GM23338 (cell line): Measurements from ENCODE around the gene PPFIBP2. TPM values are rescaled to one million over a fixed set of nuclear protein-coding genes. Genes with fewer than 3 reads are reported as not detected.

ENCODE experiments used
- ATAC-seq: fragments of 200-7000 bp; cut with Tn5 transposase; 3 replicates; pipeline ENCODE4 v1.9.1; 2020
- DNase-seq: peaks from one replicate; pipeline ENCODE4 v3.0.0-alpha.2; 2015; ENCODE audit warnings: low spot score
- H2AFZ ChIP-seq: fragments of 200-600 bp; sonication (generic); 2 replicates; pipeline ENCODE4 v1.8.0; 2016; ENCODE audit warnings: antibody characterized with exemption, mild to moderate bottlenecking, moderate library complexity
- H3F3A ChIP-seq: fragments of 200-600 bp; sonication (generic); replicated peaks from 2 replicates; pipeline ENCODE4 v1.8.0; 2017; ENCODE audit warnings: antibody characterized with exemption, mixed run types, low read depth
- H3K27ac ChIP-seq: fragments of 200-600 bp; sonication (generic); 2 replicates; pipeline ENCODE4 v1.6.1; 2016; ENCODE audit warnings: low read depth
- H3K27me3 ChIP-seq: fragments of 200-600 bp; sonication (generic); 2 replicates; pipeline ENCODE4 v1.8.0; 2016; ENCODE audit warnings: mild to moderate bottlenecking, mixed run types, moderate library complexity; ENCODE audit not compliant: insufficient read depth
- H3K36me3 ChIP-seq: fragments of 200-600 bp; sonication (generic); 2 replicates; pipeline ENCODE4 v1.8.0; 2016; ENCODE audit warnings: mild to moderate bottlenecking; ENCODE audit not compliant: insufficient read depth
- H3K4me1 ChIP-seq: fragments of 200-600 bp; sonication (generic); 2 replicates; pipeline ENCODE4 v1.8.0; 2016; ENCODE audit warnings: mild to moderate bottlenecking, moderate library complexity; ENCODE audit not compliant: insufficient read depth
- H3K4me2 ChIP-seq: fragments of 200-600 bp; sonication (generic); 2 replicates; pipeline ENCODE4 v1.7.1; 2017; ENCODE audit warnings: mixed run types
- H3K4me3 ChIP-seq: fragments of 200-600 bp; sonication (generic); 2 replicates; pipeline ENCODE4 v1.6.1; 2016; ENCODE audit warnings: mixed run types
- H3K79me2 ChIP-seq: fragments of 200-600 bp; sonication (generic); replicated peaks from 2 replicates; pipeline ENCODE4 v1.8.0; 2017; ENCODE audit warnings: mild to moderate bottlenecking; ENCODE audit not compliant: insufficient read depth
- H3K9me2 ChIP-seq: fragments of 200-600 bp; sonication (generic); 2 replicates; pipeline ENCODE4 v1.8.0; 2017; ENCODE audit not compliant: insufficient read depth
- H4K20me1 ChIP-seq: fragments of 200-600 bp; sonication (generic); replicated peaks from 2 replicates; pipeline ENCODE4 v1.8.0; 2017; ENCODE audit warnings: mild to moderate bottlenecking; ENCODE audit not compliant: insufficient read depth
- H3K27ac Mint-ChIP-seq: 2 replicates; pipeline ENCODE4 v1.8.0; 2020; ENCODE audit warnings: inconsistent platforms, mild to moderate bottlenecking, moderate library complexity, mixed read lengths
- H3K27me3 Mint-ChIP-seq: 3 replicates; pipeline ENCODE4 v1.8.0; 2022; ENCODE audit warnings: low read depth, mild to moderate bottlenecking, moderate library complexity, mixed read lengths, inconsistent platforms; ENCODE audit not compliant: insufficient read depth, poor library complexity
- H3K36me3 Mint-ChIP-seq: 3 replicates; pipeline ENCODE4 v1.8.0; 2021; ENCODE audit warnings: low read depth, mild to moderate bottlenecking, inconsistent platforms, moderate library complexity, mixed read lengths
- H3K4me1 Mint-ChIP-seq: 3 replicates; pipeline ENCODE4 v1.8.0; 2020; ENCODE audit warnings: mild to moderate bottlenecking, inconsistent platforms, mixed read lengths
- H3K4me3 Mint-ChIP-seq: 3 replicates; pipeline ENCODE4 v1.8.0; 2021; ENCODE audit warnings: moderate library complexity, mild to moderate bottlenecking, inconsistent platforms, mixed read lengths
- H3K9me3 Mint-ChIP-seq: 3 replicates; pipeline ENCODE4 v1.8.0; 2020; ENCODE audit warnings: moderate library complexity, mild to moderate bottlenecking, inconsistent platforms, mixed read lengths
- CREB1 ChIP-seq: fragments of 250-450 bp; sonication (Bioruptor Pico); IDR thresholded peaks from 2 replicates; pipeline ENCODE4 v1.5.0; 2020; ENCODE audit warnings: low read depth, mild to moderate bottlenecking, moderate library complexity
- EZH2 ChIP-seq: fragments of 200-600 bp; sonication (generic); IDR thresholded peaks from one replicate; pipeline ENCODE4 v1.8.0; 2017; ENCODE audit warnings: antibody characterized with exemption, mild to moderate bottlenecking, low read depth; ENCODE audit not compliant: unreplicated experiment
- EZH2phosphoT487 ChIP-seq: fragments of 200-600 bp; sonication (generic); IDR thresholded peaks from one replicate; pipeline ENCODE4 v1.8.1; 2018; ENCODE audit warnings: antibody characterized with exemption; ENCODE audit not compliant: unreplicated experiment
- JUNB ChIP-seq: IDR thresholded peaks from one replicate; pipeline ENCODE4 v1.6.1; 2016; ENCODE audit warnings: antibody characterized with exemption; ENCODE audit not compliant: unreplicated experiment
- NANOG ChIP-seq: IDR thresholded peaks from 2 replicates; pipeline ENCODE4 v1.6.1; 2016; ENCODE audit warnings: antibody characterized with exemption, borderline replicate concordance
- POLR2AphosphoS5 ChIP-seq: IDR thresholded peaks from 2 replicates; pipeline ENCODE4 v1.6.1; 2016; ENCODE audit warnings: antibody characterized with exemption, low read depth
- STAT1 ChIP-seq: IDR thresholded peaks from one replicate; pipeline ENCODE4 v1.6.1; 2016; ENCODE audit warnings: antibody characterized with exemption; ENCODE audit not compliant: unreplicated experiment
- ZNF114 ChIP-seq: fragments of 250-450 bp; sonication (Bioruptor Pico); IDR thresholded peaks from 2 replicates; pipeline ENCODE4 v1.5.0; 2020; ENCODE audit warnings: mild to moderate bottlenecking, moderate library complexity
- polyA plus RNA-seq: library from polyadenylated mRNA; unstranded; fragments of >200 nt; fragmentation: Nextera tagmentation; extraction: Ambion mirVana; gene quantifications from 2 replicates; pipeline ENCODE4 v1.2.1, GENCODE V29; 2016
- total RNA-seq: library from RNA; depleted of rRNA; stranded (reverse); fragments of >200 nt; shearing (Covaris generic); gene quantifications from 2 replicates; pipeline ENCODE4 v1.2.3, GENCODE V29; 2014
- TF ChIP-seq, protein P1 (sequence below): IDR thresholded peaks from 2 replicates; pipeline ENCODE4 v1.6.1; 2016; ENCODE audit warnings: antibody characterized with exemption
- TF ChIP-seq, protein P2 (sequence below): IDR thresholded peaks from one replicate; pipeline ENCODE4 v1.6.1; 2018; ENCODE audit warnings: antibody characterized with exemption; ENCODE audit not compliant: unreplicated experiment
- TF ChIP-seq, protein P3 (sequence below), 2 experiments: fragments of 200-600 bp in 1 of 2; sonication (generic) in 1 of 2; conservative IDR thresholded peaks; 2 replicates each; pipeline versions ENCODE4 v1.5.1 to v1.6.1; 2016 to 2017; ENCODE audit warnings: antibody characterized with exemption in 2 of 2, low read depth in 2 of 2, mild to moderate bottlenecking in 2 of 2, moderate library complexity in 1 of 2

The PPFIBP2 gene
- total and polyA plus RNA-seq, 2 experiments from 2014 or later: 7.1 to 14.8 TPM

DNA sequence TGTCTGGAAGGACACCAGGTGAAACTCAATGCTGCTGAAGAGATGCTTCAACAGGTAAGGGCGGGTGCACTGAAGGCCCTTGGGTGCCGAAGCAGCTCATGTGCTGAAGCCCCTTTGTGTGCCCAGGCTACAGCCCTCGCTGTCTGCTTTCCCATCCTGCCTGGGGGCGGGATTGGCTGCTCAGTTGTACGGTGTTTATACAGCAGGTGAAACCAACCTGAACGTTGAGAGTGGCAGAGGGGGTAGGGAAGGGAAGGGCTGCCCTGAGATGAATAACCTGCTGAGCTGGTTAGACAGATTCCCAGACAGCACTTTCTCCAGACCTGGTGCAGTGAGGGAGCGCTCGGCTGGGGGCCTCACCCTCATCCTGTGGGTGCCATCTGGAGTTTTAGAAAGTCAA, 83.8 kb downstream of the PPFIBP2 start:
- H3K4me1 ChIP-seq: peaks cover 19% of the 10 kb centered on the region
- Mint-ChIP-seq H3K27ac (no peak overlapping the region), H3K9me3 (no peaks in the 10 kb centered on the region), H3K27me3 (no peaks in the 10 kb centered on the region), H3K36me3 (no peaks in the 10 kb centered on the region), H3K4me3 (no peak overlapping the region), H3K4me1 (peaks cover 32% of the 10 kb centered on the region)
- H2AFZ ChIP-seq: no peak overlapping the region
- no peaks in the 10 kb centered on the region for H3F3A ChIP-seq
- ATAC-seq (no peak), DNase-seq (no peak)
- no peaks in the 10 kb centered on the region; the same call in 1 of the 2 replicates for H3K9me2 ChIP-seq
- H3K27me3 ChIP-seq: no peaks in the 10 kb centered on the region
- H3K36me3 ChIP-seq: no peaks in the 10 kb centered on the region
- no peak overlapping the region for H3K4me3 ChIP-seq
- no peak overlapping the region for H3K27ac ChIP-seq
- H4K20me1 ChIP-seq: no peaks in the 10 kb centered on the region
- no peaks in the 10 kb centered on the region for H3K79me2 ChIP-seq
- H3K4me2 ChIP-seq: no peak overlapping the region
- no peak for TF ChIP-seq EZH2
- no peak for TF ChIP-seq STAT1
- no peak for TF ChIP-seq ZNF114 (CRISPR knock-in tag)
- TF ChIP-seq, protein P1, sequence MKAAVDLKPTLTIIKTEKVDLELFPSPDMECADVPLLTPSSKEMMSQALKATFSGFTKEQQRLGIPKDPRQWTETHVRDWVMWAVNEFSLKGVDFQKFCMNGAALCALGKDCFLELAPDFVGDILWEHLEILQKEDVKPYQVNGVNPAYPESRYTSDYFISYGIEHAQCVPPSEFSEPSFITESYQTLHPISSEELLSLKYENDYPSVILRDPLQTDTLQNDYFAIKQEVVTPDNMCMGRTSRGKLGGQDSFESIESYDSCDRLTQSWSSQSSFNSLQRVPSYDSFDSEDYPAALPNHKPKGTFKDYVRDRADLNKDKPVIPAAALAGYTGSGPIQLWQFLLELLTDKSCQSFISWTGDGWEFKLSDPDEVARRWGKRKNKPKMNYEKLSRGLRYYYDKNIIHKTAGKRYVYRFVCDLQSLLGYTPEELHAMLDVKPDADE: no peak
- no peak for TF ChIP-seq POLR2AphosphoS5
- no peak for TF ChIP-seq CREB1 (CRISPR knock-in tag)
- TF ChIP-seq NANOG: no peak
- TF ChIP-seq EZH2phosphoT487: no peak
- TF ChIP-seq JUNB: no peak

DNA sequence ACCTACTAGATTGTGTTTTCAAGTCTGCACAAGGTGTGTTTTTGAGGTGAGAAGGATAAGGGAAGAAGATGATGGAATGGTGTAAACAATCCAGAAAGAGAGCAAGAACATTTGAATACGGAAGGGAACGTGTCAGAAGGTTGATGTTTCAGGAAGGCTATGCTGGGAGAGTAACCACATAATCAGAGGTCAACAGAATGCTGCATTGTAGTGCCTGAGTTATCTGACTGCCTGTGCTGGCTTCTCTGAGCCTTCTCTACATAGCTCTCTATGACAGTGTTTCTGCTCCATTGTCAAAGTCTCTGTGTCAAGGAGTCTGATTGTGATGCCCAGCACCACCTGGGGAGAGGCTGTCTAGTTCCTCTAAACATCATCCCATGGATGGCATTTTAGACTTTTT, 85.4 kb downstream of the PPFIBP2 start:
- H3K36me3 ChIP-seq: no peaks in the 10 kb centered on the region
- no peak overlapping the region for H3K4me3 ChIP-seq
- ATAC-seq (no peak), DNase-seq (no peak)
- no peaks in the 10 kb centered on the region for H3K27me3 ChIP-seq
- peaks cover 19% of the 10 kb centered on the region for H3K4me1 ChIP-seq
- no peak overlapping the region for H3K4me2 ChIP-seq
- Mint-ChIP-seq H3K4me1 (peaks cover 30% of the 10 kb centered on the region), H3K4me3 (no peak overlapping the region), H3K9me3 (no peaks in the 10 kb centered on the region), H3K36me3 (no peaks in the 10 kb centered on the region), H3K27me3 (no peaks in the 10 kb centered on the region), H3K27ac (no peak overlapping the region)
- no peaks in the 10 kb centered on the region for H4K20me1 ChIP-seq
- no peak overlapping the region for H2AFZ ChIP-seq
- H3F3A ChIP-seq: no peaks in the 10 kb centered on the region
- TF ChIP-seq NANOG: no peak
- no peak overlapping the region for H3K27ac ChIP-seq
- no peaks in the 10 kb centered on the region for H3K79me2 ChIP-seq
- H3K9me2 ChIP-seq: no peaks in the 10 kb centered on the region

DNA sequence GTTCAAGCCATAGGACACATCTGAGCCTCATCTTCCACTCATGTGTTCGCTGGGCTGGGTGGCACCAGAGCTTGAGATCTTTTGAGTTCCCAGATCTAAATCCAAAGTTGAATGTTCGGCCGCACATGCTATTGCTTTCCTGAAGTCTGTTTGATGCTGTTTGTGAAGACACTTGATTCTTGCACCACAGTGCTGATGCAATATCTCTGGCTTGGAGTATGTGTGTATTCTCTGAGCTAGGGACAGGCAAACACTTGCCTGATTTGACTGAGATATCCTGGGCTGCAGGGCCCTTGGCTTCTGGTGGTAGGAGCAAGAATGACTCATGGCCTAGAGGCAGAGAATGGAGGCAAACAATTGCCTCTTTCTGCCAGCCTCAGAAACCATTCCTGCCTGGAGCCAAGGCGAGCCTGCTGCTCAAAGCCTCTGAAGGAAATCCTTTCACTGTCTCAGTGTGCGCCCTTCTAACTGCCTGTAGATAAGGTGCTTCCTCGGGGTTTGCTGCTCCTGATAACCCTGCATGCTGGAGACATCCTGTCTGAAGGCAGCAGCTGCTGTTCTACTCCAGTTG, 86.5 kb downstream of the PPFIBP2 start:
- Mint-ChIP-seq H3K36me3 (no peaks in the 10 kb centered on the region), H3K27ac (no peak overlapping the region), H3K9me3 (no peaks in the 10 kb centered on the region), H3K4me3 (no peak overlapping the region), H3K4me1 (peaks cover 25% of the 10 kb centered on the region), H3K27me3 (no peaks in the 10 kb centered on the region)
- Histone ChIP-seq H3F3A (no peaks in the 10 kb centered on the region), H2AFZ (no peak overlapping the region), H3K27me3 (no peaks in the 10 kb centered on the region), H3K4me1 (peaks cover 13% of the 10 kb centered on the region), H3K79me2 (no peaks in the 10 kb centered on the region), H4K20me1 (no peaks in the 10 kb centered on the region), H3K36me3 (no peaks in the 10 kb centered on the region), H3K4me3 (no peak overlapping the region), H3K4me2 (no peak overlapping the region), H3K27ac (no peak overlapping the region), H3K9me2 (no peaks in the 10 kb centered on the region)
- ATAC-seq: no peak
- DNase-seq: no peak
- TF ChIP-seq JUNB (no peak), STAT1 (no peak)
- TF ChIP-seq, protein P1: no peak
- TF ChIP-seq, protein P2, sequence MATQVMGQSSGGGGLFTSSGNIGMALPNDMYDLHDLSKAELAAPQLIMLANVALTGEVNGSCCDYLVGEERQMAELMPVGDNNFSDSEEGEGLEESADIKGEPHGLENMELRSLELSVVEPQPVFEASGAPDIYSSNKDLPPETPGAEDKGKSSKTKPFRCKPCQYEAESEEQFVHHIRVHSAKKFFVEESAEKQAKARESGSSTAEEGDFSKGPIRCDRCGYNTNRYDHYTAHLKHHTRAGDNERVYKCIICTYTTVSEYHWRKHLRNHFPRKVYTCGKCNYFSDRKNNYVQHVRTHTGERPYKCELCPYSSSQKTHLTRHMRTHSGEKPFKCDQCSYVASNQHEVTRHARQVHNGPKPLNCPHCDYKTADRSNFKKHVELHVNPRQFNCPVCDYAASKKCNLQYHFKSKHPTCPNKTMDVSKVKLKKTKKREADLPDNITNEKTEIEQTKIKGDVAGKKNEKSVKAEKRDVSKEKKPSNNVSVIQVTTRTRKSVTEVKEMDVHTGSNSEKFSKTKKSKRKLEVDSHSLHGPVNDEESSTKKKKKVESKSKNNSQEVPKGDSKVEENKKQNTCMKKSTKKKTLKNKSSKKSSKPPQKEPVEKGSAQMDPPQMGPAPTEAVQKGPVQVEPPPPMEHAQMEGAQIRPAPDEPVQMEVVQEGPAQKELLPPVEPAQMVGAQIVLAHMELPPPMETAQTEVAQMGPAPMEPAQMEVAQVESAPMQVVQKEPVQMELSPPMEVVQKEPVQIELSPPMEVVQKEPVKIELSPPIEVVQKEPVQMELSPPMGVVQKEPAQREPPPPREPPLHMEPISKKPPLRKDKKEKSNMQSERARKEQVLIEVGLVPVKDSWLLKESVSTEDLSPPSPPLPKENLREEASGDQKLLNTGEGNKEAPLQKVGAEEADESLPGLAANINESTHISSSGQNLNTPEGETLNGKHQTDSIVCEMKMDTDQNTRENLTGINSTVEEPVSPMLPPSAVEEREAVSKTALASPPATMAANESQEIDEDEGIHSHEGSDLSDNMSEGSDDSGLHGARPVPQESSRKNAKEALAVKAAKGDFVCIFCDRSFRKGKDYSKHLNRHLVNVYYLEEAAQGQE: no peak
- TF ChIP-seq, protein P3, sequence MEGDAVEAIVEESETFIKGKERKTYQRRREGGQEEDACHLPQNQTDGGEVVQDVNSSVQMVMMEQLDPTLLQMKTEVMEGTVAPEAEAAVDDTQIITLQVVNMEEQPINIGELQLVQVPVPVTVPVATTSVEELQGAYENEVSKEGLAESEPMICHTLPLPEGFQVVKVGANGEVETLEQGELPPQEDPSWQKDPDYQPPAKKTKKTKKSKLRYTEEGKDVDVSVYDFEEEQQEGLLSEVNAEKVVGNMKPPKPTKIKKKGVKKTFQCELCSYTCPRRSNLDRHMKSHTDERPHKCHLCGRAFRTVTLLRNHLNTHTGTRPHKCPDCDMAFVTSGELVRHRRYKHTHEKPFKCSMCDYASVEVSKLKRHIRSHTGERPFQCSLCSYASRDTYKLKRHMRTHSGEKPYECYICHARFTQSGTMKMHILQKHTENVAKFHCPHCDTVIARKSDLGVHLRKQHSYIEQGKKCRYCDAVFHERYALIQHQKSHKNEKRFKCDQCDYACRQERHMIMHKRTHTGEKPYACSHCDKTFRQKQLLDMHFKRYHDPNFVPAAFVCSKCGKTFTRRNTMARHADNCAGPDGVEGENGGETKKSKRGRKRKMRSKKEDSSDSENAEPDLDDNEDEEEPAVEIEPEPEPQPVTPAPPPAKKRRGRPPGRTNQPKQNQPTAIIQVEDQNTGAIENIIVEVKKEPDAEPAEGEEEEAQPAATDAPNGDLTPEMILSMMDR (conservative IDR thresholded peaks at IDR 0.05; ENCODE audit: low read depth in 2 of 2): no peak
